IPS-20b (cell line): Measurements from ENCODE around the gene MACROD2.

Experiments
- H3K27ac ChIP-seq: one replicate; pipeline ENCODE4 v1.5.1; 2013; ENCODE audit warnings: low read length
- H3K27me3 ChIP-seq: 2 replicates; pipeline ENCODE4 v1.6.1; 2013; ENCODE audit warnings: mild to moderate bottlenecking, low read length, inconsistent platforms; ENCODE audit not compliant: insufficient read depth
- H3K36me3 ChIP-seq: 2 replicates; pipeline ENCODE4 v1.6.1; 2013; ENCODE audit warnings: low read depth, mild to moderate bottlenecking, inconsistent platforms, low read length, moderate library complexity; ENCODE audit not compliant: insufficient read depth
- H3K4me1 ChIP-seq: 2 replicates; pipeline ENCODE4 v1.6.1; 2013; ENCODE audit warnings: mild to moderate bottlenecking, control low read depth, inconsistent platforms, low read length, moderate library complexity; ENCODE audit not compliant: insufficient read depth
- H3K4me3 ChIP-seq: 2 replicates; pipeline ENCODE4 v1.5.1; 2013; ENCODE audit warnings: mild to moderate bottlenecking, low read length, inconsistent platforms
- H3K9ac ChIP-seq: 2 replicates; pipeline ENCODE4 v1.6.1; 2013; ENCODE audit warnings: low read depth, mild to moderate bottlenecking, inconsistent platforms, low read length, moderate library complexity
- H3K9me3 ChIP-seq: 2 replicates; pipeline ENCODE4 v1.6.1; 2013; ENCODE audit warnings: mild to moderate bottlenecking, low read depth, low read length, inconsistent platforms; ENCODE audit not compliant: insufficient read depth

The MACROD2 gene

DNA sequence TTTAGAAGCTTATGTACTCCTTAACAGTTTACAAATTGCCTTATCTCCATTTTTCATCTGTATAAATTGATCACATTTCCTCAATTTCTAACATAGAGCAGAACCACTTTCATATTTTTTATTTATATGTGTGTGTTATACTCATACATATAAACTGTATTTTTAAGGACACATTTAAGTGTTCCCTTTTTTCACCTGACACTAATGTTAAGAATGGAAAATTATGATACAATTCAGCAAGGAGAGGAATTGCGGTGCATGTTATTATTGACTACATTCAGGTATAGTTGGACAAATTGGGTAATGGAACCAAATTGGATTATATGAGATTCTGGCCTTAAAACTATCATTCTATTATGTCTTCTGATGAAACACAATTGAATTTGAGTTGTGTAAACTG, 821.2 kb downstream of the MACROD2 start:
- Histone ChIP-seq H3K9me3 (no peaks in the 10 kb centered on the region), H3K4me1 (no peaks in the 10 kb centered on the region), H3K36me3 (no peaks in the 10 kb centered on the region), H3K27ac (no peak overlapping the region), H3K9ac (no peak overlapping the region), H3K27me3 (no peaks in the 10 kb centered on the region), H3K4me3 (no peak overlapping the region)

DNA sequence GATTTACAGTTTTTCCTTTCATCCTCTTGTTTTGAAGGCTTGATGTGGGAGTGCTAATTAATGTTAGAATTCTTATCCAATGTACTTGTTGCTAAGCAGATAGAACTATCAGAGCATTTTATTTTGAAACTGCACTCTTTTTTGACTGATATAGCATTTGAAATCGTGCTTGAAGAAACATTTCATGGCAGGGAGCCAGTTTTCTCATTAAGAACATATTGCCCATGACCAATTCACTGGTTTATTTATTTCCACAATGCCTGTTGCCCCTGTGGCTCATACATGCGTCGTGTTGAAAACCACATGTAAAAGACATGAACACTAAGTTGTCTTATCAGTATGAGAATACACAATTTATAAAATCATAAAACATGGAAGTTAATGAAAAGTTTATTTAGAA, 821.8 kb downstream of the MACROD2 start:
- no peaks in the 10 kb centered on the region for H3K27me3 ChIP-seq
- H3K9ac ChIP-seq: no peak overlapping the region
- no peak overlapping the region for H3K4me3 ChIP-seq
- no peaks in the 10 kb centered on the region for H3K4me1 ChIP-seq
- no peaks in the 10 kb centered on the region for H3K9me3 ChIP-seq
- H3K27ac ChIP-seq: no peak overlapping the region
- no peaks in the 10 kb centered on the region for H3K36me3 ChIP-seq

DNA sequence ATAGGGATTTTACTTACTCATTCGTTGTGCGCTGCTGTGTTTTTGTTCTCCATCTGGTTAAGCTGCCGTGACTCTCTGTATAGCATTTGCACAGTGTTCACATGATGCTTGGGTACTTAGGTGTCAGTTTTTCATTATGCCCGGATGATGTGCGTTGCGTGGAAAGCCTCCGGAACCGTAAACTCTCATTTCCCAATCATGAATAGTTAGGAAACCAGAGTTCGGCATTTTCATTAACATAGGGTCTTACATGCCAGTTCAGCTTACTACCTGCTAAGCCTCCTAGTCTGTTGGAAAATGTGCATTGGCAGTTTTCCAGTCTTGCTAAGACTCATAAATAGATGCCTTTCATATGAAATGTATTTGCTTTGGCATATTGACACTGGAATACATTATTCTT, 825.5 kb downstream of the MACROD2 start:
- H3K4me1 ChIP-seq: peaks cover 8% of the 10 kb centered on the region; the same call in 1 of the 2 replicates
- H3K4me3 ChIP-seq: no peak overlapping the region
- no peaks in the 10 kb centered on the region for H3K9me3 ChIP-seq
- no peaks in the 10 kb centered on the region for H3K27me3 ChIP-seq
- H3K9ac ChIP-seq: no peak overlapping the region
- H3K36me3 ChIP-seq: no peaks in the 10 kb centered on the region
- H3K27ac ChIP-seq: no peak overlapping the region

DNA sequence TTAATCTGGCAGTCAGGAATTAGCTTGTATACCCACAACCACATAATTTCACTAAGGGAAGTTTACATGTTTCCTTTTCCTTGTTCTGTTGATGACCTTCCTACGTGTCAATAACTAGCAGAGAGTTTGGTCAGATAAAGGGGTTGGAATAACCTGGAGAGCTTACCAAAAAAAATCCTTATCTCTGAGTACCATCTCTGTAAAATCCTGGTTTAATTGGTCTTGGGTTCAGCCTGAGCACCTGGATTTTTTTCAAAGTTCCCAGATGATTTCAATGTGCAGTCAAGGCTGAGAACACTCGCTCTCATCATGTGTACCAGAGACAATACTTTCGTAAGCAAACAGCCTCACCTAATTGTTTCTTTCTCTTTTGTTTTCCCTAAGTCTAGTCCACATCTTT, 825.9 kb downstream of the MACROD2 start:
- no peaks in the 10 kb centered on the region for H3K9me3 ChIP-seq
- no peak overlapping the region for H3K27ac ChIP-seq
- no peaks in the 10 kb centered on the region for H3K36me3 ChIP-seq
- peaks cover 8% of the 10 kb centered on the region; the same call in 1 of the 2 replicates for H3K4me1 ChIP-seq
- H3K9ac ChIP-seq: no peak overlapping the region
- H3K4me3 ChIP-seq: no peak overlapping the region
- no peaks in the 10 kb centered on the region for H3K27me3 ChIP-seq

DNA sequence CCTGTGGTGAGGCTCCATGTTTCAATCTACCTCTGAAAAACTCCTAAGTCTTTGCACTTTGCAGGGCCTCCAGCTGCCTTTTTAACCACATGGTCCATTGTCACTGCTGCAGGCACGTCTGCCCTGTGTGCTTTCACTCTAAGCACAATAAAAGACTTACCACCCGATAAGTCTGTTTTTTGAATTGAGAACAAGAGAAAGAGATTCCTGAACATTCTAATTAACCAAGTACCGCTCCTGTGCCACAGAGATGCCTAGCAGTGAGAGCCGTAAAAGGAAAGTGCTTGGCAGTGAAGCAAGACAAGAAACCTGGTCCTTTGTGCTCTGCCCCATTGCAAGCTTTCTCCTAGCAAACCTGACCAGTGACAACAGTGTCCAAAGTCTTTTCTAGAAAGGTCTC, 829.7 kb downstream of the MACROD2 start:
- no peak overlapping the region for H3K9ac ChIP-seq

DNA sequence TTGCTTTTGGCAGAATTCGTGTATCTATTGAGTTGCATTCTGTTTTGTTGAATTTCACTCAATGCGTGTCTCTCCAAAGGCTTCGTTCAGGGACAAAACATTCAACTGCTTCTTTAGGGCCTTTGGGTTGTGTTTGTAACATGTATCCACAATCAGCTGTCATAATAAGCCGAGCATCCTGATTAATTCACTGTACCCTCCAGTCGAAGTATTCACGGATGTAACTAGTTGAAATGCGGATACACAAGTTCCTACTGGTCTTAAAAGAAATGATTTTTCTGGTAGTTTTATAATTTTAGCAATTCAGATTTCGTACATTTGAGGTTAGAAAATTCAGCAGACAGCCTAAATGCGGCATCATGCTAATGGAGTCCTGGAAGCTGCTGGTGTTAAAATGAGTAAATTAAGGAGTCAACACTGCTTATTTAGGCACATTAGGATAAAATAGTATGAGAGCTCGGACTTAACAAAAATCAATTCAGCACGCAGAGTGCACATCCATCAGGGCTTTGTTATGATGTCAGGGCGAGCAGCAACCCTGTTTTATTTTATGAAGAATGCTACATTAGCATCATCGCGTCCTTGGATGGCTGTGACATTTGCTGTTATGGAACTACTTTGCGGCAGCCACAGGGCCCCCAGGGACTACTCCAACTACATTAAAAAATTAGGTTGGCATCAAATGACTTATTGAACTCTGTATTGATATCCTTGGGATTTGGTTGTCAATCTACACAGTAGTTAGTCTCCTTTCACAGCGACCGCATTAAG, 831.4 kb downstream of the MACROD2 start:
- Histone ChIP-seq H3K27ac (no peak overlapping the region), H3K4me1 (peaks cover 8% of the 10 kb centered on the region; the same call in 1 of the 2 replicates), H3K36me3 (no peaks in the 10 kb centered on the region), H3K4me3 (no peak overlapping the region), H3K27me3 (no peaks in the 10 kb centered on the region), H3K9me3 (no peaks in the 10 kb centered on the region), H3K9ac (no peak overlapping the region)

More for the DNA sequence above, 829.7 kb downstream of the MACROD2 start:
- Histone ChIP-seq H3K27ac (no peak overlapping the region), H3K27me3 (no peaks in the 10 kb centered on the region), H3K4me3 (no peak overlapping the region), H3K9me3 (no peaks in the 10 kb centered on the region), H3K4me1 (peaks cover 8% of the 10 kb centered on the region; the same call in 1 of the 2 replicates), H3K36me3 (no peaks in the 10 kb centered on the region)

DNA sequence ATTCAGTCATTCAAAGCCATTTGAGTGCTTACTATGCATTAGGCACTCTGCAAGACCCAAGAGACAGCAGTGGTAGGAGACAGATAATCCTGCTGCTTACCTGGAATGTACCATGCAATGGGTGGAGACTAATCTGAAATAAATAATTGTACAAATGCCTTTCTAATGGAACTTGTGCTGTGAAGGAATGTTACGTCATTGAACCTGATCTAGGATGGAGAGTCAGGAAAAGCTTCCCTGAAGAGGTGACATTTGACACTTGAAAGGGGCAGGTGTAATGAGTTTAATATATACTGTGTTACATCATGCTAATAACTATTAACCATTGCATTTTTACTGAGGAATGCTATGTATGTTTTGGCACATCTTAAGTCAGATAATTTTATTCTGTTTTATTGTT, 833.1 kb downstream of the MACROD2 start:
- no peak overlapping the region for H3K9ac ChIP-seq
- H3K4me3 ChIP-seq: no peak overlapping the region
- H3K36me3 ChIP-seq: no peaks in the 10 kb centered on the region
- no peaks in the 10 kb centered on the region for H3K9me3 ChIP-seq
- no peak overlapping the region for H3K27ac ChIP-seq
- H3K4me1 ChIP-seq: peaks cover 8% of the 10 kb centered on the region; the same call in 1 of the 2 replicates
- H3K27me3 ChIP-seq: no peaks in the 10 kb centered on the region

DNA sequence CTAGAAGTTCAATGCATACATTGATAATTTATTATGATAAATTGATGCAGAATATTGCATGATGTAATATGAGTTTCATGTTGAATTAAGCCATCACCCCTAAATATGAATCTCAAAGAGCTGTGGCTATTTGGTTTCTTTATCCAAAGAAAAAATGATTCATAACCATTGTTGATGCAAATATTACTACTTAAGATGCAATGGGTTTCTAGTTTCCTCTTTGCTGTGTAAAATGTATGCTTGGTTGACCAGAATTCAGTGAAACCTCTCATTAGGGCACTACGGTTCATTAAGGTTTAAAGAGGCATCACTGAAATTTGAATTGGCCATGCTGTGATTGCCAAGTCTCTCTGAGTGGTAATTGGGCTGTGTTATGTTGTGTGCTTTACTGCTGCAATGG, 834.6 kb downstream of the MACROD2 start:
- Histone ChIP-seq H3K27me3 (no peaks in the 10 kb centered on the region), H3K4me3 (no peak overlapping the region), H3K4me1 (peaks cover 8% of the 10 kb centered on the region; the same call in 1 of the 2 replicates), H3K36me3 (no peaks in the 10 kb centered on the region), H3K9ac (no peak overlapping the region), H3K27ac (no peak overlapping the region), H3K9me3 (no peaks in the 10 kb centered on the region)

DNA sequence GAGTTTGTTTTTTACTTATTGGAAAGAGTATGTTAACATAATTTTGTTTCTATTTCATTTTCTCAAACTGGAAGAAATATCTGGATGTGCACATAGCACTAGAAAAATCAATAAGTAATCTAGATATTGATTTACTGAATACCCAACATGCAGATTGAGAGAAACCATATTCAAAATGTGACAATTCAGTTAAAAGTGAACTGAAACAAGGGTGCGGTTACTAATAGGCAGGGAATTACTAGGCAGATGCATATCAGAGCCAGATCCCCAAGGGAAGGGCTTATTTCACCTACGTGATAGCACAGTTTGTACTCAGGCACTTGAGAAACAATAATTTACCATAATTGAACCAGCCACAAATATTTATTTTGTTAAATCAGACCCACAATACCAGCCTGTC, 835.1 kb downstream of the MACROD2 start:
- Histone ChIP-seq H3K9me3 (no peaks in the 10 kb centered on the region), H3K27ac (no peak overlapping the region), H3K4me3 (no peak overlapping the region), H3K36me3 (no peaks in the 10 kb centered on the region), H3K27me3 (no peaks in the 10 kb centered on the region), H3K4me1 (peaks cover 4% of the 10 kb centered on the region; the same call in 1 of the 2 replicates), H3K9ac (no peak overlapping the region)

DNA sequence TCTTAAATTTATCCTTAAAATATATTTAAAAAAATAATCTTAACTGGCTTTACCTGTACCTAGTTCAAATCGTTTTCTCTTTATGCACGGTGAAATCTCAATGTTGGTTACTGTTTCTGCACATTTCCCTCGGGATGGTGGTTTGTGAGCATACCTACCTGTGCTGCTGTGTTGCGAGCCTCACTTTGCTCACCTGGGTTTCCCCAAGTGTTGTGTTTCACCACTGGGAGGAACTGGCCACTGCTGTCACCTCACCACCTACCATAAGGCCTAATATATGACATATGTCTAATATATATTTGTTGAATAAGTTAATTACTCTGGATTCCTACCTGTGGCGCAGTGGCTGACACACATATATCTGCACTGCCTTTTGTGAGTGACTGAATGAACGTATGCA, 835.6 kb downstream of the MACROD2 start:
- Histone ChIP-seq H3K27ac (no peak overlapping the region), H3K9me3 (no peaks in the 10 kb centered on the region), H3K4me1 (peaks cover 4% of the 10 kb centered on the region; the same call in 1 of the 2 replicates), H3K27me3 (no peaks in the 10 kb centered on the region), H3K9ac (no peak overlapping the region), H3K36me3 (no peaks in the 10 kb centered on the region), H3K4me3 (no peak overlapping the region)

DNA sequence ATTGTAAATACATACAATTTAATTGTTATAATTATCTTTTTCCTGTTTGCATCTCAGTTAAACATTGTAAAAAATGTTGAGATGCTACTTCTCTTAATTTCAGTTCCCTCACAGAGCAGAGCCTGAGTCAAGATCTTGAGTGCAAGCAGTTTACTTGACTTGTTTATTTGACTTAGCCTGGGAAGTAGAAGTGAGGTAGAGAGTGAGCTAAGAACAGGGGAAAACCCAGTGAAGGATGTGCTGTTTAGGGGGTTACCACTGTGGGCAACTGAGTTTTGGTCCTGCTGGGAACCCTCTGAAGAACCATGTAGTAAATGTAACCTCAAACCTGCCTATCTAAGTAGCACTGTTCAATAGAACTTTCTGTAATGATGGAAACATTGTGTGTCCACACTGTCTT, 837.3 kb downstream of the MACROD2 start:
- Histone ChIP-seq H3K4me1 (peaks cover 4% of the 10 kb centered on the region; the same call in 1 of the 2 replicates), H3K4me3 (no peak overlapping the region), H3K27me3 (no peaks in the 10 kb centered on the region), H3K36me3 (no peaks in the 10 kb centered on the region), H3K9me3 (no peaks in the 10 kb centered on the region), H3K9ac (no peak overlapping the region), H3K27ac (no peak overlapping the region)
